IMR-90 (cell line): Measurements from ENCODE around the gene ALX4.

Experiments
- BHLHE40 ChIP-seq: fragments of 150-350 bp; IDR thresholded peaks from 2 replicates; pipeline ENCODE4 v1.6.1; 2016; ENCODE audit warnings: mild to moderate bottlenecking, low read depth, low read length
- CEBPB ChIP-seq: IDR thresholded peaks from 2 replicates; pipeline ENCODE4 v1.6.1; 2012; ENCODE audit warnings: low read depth, low read length, improper control_type of control experiment
- CTCF ChIP-seq: conservative IDR thresholded peaks from 2 replicates; pipeline ENCODE4 v1.5.1; 2012; ENCODE audit warnings: mild to moderate bottlenecking, low read depth, low read length, improper control_type of control experiment
- FOS ChIP-seq: fragments of 150-350 bp; IDR thresholded peaks from 2 replicates; pipeline ENCODE4 v1.6.1; 2016; ENCODE audit warnings: low read depth, low read length
- MAFK ChIP-seq: IDR thresholded peaks from 2 replicates; pipeline ENCODE4 v1.6.1; 2012; ENCODE audit warnings: low read depth, low read length, improper control_type of control experiment
- MAZ ChIP-seq: IDR thresholded peaks from 2 replicates; pipeline ENCODE4 v1.6.1; 2012; ENCODE audit warnings: low read depth, mild to moderate bottlenecking, low read length, improper control_type of control experiment, moderate library complexity, borderline replicate concordance
- MXI1 ChIP-seq: IDR thresholded peaks from 2 replicates; pipeline ENCODE4 v1.6.1; 2012; ENCODE audit warnings: low read depth, mild to moderate bottlenecking, low read length, moderate library complexity, borderline replicate concordance
- NFE2L2 ChIP-seq: fragments of 150-350 bp; IDR thresholded peaks from 2 replicates; pipeline ENCODE4 v1.6.1; 2016; ENCODE audit warnings: low read depth, mild to moderate bottlenecking, low read length
- POLR2A ChIP-seq: IDR thresholded peaks from 2 replicates; pipeline ENCODE4 v1.6.1; 2012; ENCODE audit warnings: mild to moderate bottlenecking, low read depth, low read length
- RAD21 ChIP-seq: IDR thresholded peaks from 2 replicates; pipeline ENCODE4 v1.6.1; 2012; ENCODE audit warnings: low read length, improper control_type of control experiment
- RCOR1 ChIP-seq: IDR thresholded peaks from 2 replicates; pipeline ENCODE4 v1.6.1; 2012; ENCODE audit warnings: mild to moderate bottlenecking, low read length, improper control_type of control experiment; ENCODE audit not compliant: insufficient replicate concordance
- RFX5 ChIP-seq: IDR thresholded peaks from 2 replicates; pipeline ENCODE4 v1.8.0; 2012; ENCODE audit warnings: low read depth, mild to moderate bottlenecking, low read length, moderate library complexity
- SMC3 ChIP-seq: fragments of 150-350 bp; IDR thresholded peaks from 2 replicates; pipeline ENCODE4 v1.6.1; 2016; ENCODE audit warnings: low read depth, mild to moderate bottlenecking, antibody characterized with exemption, low read length, moderate library complexity
- TF ChIP-seq, protein P1 (sequence below): fragments of 150-350 bp; IDR thresholded peaks from 2 replicates; pipeline ENCODE4 v1.6.1; 2017; ENCODE audit warnings: mild to moderate bottlenecking, antibody characterized with exemption, low read length, low read depth

DNA sequence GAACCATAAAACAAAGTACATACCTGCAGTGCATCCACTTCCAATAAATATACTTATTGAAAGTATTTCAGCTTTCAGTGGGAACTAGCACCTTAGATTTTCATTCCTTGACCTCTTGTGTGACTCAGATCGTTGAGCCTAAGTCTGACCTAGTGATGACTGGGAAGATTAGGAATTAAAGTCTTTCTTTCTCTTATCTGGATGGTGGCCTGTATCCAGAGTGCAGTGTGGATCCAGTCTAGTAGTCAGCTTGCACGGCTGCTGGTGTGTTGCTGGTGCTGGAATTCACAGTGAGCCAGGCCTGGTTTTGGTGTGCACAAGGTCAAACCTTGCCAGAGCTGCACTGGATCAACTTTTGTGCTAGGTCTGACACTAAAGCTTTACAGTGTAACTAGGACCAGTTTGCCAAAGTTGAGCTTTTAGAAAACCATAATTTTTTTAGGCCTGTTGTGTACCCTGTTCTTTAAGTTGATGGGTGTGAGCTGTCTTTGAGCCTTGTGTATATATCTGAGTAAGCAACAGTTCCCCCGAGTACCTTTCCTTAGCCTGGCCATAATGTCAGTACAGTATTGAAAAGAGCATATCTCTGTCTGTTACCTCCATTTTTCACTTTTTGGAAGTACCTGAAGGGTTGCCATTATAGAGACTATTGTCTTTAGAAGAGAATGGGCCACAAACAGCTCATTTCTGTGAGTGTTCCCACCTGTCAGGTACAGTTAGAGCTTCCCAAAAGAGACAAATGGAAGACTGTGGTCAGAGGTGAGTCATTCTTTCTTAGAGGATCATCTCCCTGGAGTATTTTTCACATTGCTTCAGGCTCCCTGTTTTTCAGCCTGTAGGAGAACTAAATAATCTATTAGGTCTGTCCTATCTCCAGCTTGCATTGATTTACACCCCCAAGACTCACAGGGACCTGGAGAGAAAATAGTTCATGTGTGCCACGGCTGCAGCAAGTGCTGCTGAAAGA lies 89.8 kb downstream of the ALX4 start:
- no peak for TF ChIP-seq POLR2A
- TF ChIP-seq, protein P1, sequence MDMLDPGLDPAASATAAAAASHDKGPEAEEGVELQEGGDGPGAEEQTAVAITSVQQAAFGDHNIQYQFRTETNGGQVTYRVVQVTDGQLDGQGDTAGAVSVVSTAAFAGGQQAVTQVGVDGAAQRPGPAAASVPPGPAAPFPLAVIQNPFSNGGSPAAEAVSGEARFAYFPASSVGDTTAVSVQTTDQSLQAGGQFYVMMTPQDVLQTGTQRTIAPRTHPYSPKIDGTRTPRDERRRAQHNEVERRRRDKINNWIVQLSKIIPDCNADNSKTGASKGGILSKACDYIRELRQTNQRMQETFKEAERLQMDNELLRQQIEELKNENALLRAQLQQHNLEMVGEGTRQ = no peak
- TF ChIP-seq CTCF = no peak
- no peak for TF ChIP-seq BHLHE40
- TF ChIP-seq RFX5 = no peak
- no peak for TF ChIP-seq MAZ
- TF ChIP-seq RAD21 = no peak
- TF ChIP-seq SMC3 = no peak
- TF ChIP-seq MXI1 = no peak
- no peak for TF ChIP-seq MAFK
- no peak for TF ChIP-seq CEBPB
- TF ChIP-seq RCOR1 = no peak
- TF ChIP-seq NFE2L2 = no peak
- TF ChIP-seq FOS = no peak
